ENCODE data around the gene TRPV4. TPM values are rescaled to one million over a fixed set of nuclear protein-coding genes. Genes with fewer than 3 reads are reported as not detected.
"Not testable (repeated sequence)": the region's sequence is repeated elsewhere in the genome, so short reads cannot be mapped to it uniquely, and the experiment has no call there.

The TRPV4 gene
- polyA plus RNA-seq, 1 donor from 2014 or later, result not detected

DNA sequence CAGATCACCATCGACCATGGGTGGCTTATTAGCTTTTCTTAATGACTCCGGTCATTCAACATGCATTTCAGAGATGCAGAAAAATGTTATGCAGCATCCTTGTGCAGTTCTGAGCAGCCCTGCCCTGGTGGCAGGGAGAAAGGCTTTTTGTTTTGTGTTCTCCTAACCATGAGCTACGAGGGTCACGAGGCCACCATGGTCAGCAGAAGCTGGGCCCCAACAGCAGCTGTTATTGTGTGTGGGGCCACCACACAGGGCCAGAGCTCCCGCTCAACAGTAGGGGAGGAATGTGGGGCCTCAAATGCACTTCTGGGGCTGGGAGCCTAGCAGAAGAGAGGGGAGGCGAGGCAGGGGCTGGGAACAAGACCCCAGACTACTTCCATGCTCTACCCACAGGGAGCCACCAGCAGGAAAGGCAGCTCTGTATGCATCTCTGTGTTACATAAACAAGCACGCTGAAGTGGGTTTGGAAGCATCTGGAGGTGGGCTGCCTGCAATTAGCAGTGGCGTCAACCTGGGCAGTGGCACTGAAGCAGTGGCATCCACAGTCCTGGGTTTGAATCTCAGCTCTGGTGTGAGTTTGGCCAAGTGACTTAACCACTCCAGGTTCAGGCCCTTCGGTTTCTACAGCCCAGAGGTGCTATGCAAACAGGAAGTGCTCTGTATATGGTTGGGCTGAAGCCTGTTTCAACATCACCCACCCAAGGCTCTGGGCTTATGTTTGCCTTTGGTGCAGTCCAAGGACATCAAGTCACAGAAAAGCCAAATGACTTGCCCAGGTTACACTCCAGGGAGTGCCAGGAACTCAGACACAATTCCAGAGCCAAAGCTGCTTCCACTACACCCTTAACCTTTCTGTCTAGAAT lies 30.9 kb upstream of the TRPV4 start:
- H2AFZ ChIP-seq (ENCODE audit: low read depth, low read length), result no peak overlapping the region
- no peak overlapping the region for H3K27ac ChIP-seq (ENCODE audit: low read length)
- H3K36me3 ChIP-seq (ENCODE audit: insufficient read depth, low read length), result no peaks in the 10 kb centered on the region
- H3K27me3 ChIP-seq (ENCODE audit: insufficient read depth, low read depth, low read length), result no peaks in the 10 kb centered on the region
- no peaks in the 10 kb centered on the region for H3K9me3 ChIP-seq (ENCODE audit: low read length)
- H3F3A ChIP-seq (ENCODE audit: insufficient read depth, low read length, poor library complexity, severe bottlenecking), result no peaks in the 10 kb centered on the region
- TF ChIP-seq EZH2 (IDR thresholded peaks at IDR 0.05; ENCODE audit: borderline replicate concordance, insufficient read depth, low read length, poor library complexity, severe bottlenecking), result no peak
- TF ChIP-seq TAF1 (IDR thresholded peaks at IDR 0.05; ENCODE audit: low read depth), result no peak
- TF ChIP-seq, protein P1, sequence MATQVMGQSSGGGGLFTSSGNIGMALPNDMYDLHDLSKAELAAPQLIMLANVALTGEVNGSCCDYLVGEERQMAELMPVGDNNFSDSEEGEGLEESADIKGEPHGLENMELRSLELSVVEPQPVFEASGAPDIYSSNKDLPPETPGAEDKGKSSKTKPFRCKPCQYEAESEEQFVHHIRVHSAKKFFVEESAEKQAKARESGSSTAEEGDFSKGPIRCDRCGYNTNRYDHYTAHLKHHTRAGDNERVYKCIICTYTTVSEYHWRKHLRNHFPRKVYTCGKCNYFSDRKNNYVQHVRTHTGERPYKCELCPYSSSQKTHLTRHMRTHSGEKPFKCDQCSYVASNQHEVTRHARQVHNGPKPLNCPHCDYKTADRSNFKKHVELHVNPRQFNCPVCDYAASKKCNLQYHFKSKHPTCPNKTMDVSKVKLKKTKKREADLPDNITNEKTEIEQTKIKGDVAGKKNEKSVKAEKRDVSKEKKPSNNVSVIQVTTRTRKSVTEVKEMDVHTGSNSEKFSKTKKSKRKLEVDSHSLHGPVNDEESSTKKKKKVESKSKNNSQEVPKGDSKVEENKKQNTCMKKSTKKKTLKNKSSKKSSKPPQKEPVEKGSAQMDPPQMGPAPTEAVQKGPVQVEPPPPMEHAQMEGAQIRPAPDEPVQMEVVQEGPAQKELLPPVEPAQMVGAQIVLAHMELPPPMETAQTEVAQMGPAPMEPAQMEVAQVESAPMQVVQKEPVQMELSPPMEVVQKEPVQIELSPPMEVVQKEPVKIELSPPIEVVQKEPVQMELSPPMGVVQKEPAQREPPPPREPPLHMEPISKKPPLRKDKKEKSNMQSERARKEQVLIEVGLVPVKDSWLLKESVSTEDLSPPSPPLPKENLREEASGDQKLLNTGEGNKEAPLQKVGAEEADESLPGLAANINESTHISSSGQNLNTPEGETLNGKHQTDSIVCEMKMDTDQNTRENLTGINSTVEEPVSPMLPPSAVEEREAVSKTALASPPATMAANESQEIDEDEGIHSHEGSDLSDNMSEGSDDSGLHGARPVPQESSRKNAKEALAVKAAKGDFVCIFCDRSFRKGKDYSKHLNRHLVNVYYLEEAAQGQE (IDR thresholded peaks at IDR 0.05; ENCODE audit: borderline replicate concordance), result no peak
- TF ChIP-seq EP300 (conservative IDR thresholded peaks at IDR 0.05; ENCODE audit: poor library complexity, severe bottlenecking), result no peak
- no peak for TF ChIP-seq RAD21 (conservative IDR thresholded peaks at IDR 0.05)
- TF ChIP-seq MXI1 (conservative IDR thresholded peaks at IDR 0.05; ENCODE audit: poor library complexity, severe bottlenecking), result no peak
- TF ChIP-seq POLR2AphosphoS5 (IDR thresholded peaks at IDR 0.05), result no peak
- TF ChIP-seq, protein P2, sequence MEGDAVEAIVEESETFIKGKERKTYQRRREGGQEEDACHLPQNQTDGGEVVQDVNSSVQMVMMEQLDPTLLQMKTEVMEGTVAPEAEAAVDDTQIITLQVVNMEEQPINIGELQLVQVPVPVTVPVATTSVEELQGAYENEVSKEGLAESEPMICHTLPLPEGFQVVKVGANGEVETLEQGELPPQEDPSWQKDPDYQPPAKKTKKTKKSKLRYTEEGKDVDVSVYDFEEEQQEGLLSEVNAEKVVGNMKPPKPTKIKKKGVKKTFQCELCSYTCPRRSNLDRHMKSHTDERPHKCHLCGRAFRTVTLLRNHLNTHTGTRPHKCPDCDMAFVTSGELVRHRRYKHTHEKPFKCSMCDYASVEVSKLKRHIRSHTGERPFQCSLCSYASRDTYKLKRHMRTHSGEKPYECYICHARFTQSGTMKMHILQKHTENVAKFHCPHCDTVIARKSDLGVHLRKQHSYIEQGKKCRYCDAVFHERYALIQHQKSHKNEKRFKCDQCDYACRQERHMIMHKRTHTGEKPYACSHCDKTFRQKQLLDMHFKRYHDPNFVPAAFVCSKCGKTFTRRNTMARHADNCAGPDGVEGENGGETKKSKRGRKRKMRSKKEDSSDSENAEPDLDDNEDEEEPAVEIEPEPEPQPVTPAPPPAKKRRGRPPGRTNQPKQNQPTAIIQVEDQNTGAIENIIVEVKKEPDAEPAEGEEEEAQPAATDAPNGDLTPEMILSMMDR (IDR thresholded peaks at IDR 0.05; ENCODE audit: poor library complexity, severe bottlenecking), result no peak
- no peak for TF ChIP-seq SMC3 (conservative IDR thresholded peaks at IDR 0.05; ENCODE audit: poor library complexity)
- H3K4me3 ChIP-seq (ENCODE audit: low read length), result no peak overlapping the region
- H3K79me2 ChIP-seq (replicated peaks; ENCODE audit: insufficient read depth, low read length), result no peaks in the 10 kb centered on the region
- H3K9ac ChIP-seq (ENCODE audit: low read length), result no peak overlapping the region
- H3K4me2 ChIP-seq (ENCODE audit: low read length), result no peak overlapping the region
- H3K9me2 ChIP-seq (ENCODE audit: insufficient read depth, low read length), result no peaks in the 10 kb centered on the region
- no peaks in the 10 kb centered on the region for H4K20me1 ChIP-seq (ENCODE audit: insufficient read depth)

DNA sequence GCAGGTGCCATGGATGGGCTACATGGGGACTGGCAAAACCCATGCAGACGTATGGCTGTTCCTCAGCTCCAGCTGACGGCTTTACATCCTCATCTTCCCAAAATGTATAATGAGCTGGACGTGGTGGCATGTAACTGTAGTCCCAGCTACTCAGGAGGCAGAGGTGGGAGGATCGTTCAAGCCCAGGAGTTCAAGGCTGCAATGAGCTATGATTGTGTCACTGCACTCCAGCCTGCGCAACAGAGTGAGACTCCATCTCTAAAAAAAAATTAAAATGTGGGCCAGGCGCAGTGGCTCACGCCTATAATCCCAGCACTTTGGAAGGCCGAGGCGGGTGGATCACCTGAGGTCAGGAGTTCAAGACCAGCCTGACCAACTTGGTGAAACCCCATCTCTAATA lies 29.3 kb upstream of the TRPV4 start:
- H3K4me3 ChIP-seq (ENCODE audit: low read length); H3K27ac ChIP-seq (ENCODE audit: low read length); H3K4me2 ChIP-seq (ENCODE audit: low read length); H2AFZ ChIP-seq (ENCODE audit: low read depth, low read length); H3K9ac ChIP-seq (ENCODE audit: low read length); H3K9me3 ChIP-seq (ENCODE audit: low read length); H3K79me2 ChIP-seq (replicated peaks; ENCODE audit: insufficient read depth, low read length); H4K20me1 ChIP-seq (ENCODE audit: insufficient read depth); H3K9me2 ChIP-seq (ENCODE audit: insufficient read depth, low read length); H3F3A ChIP-seq (ENCODE audit: insufficient read depth, low read length, poor library complexity, severe bottlenecking); H3K36me3 ChIP-seq (ENCODE audit: insufficient read depth, low read length); H3K27me3 ChIP-seq (ENCODE audit: insufficient read depth, low read depth, low read length): not testable (repeated sequence)
